Stimulated activated naive CD8-positive, alpha-beta T cell treated with anti-CD3 and anti-CD28 coated beads, Interleukin-15, amount 100 ng/mL, for 72 hours (primary cell): ENCODE results near the gene DPY19L3.
"Not testable (repeated sequence)": the region's sequence is repeated elsewhere in the genome, so short reads cannot be mapped to it uniquely, and the experiment has no call there.

Source experiments
- ATAC-seq: fragments of 150-1000 bp; cut with Tn5 transposase; 2 replicates; pipeline ENCODE4 v1.10.0; 2021; ENCODE audit warnings: mild to moderate bottlenecking, moderate library complexity
- DNase-seq, 2 donors: peaks; one replicate each; pipeline ENCODE4 v3.0.0; 2021 to 2022
- H3K27ac Mint-ChIP-seq, 2 donors: one replicate each; pipeline ENCODE4 v1.8.0; 2022; ENCODE audit warnings: mild to moderate bottlenecking in 2 of 2, mixed read lengths in 2 of 2, moderate library complexity in 2 of 2
- H3K27me3 Mint-ChIP-seq: one replicate; pipeline ENCODE4 v1.8.0; 2022; ENCODE audit warnings: mixed read lengths
- H3K4me1 Mint-ChIP-seq: one replicate; pipeline ENCODE4 v1.8.0; 2022; ENCODE audit warnings: mild to moderate bottlenecking, mixed read lengths
- H3K4me3 Mint-ChIP-seq, 2 donors: one replicate each; pipeline ENCODE4 v1.8.0; 2022; ENCODE audit warnings: mild to moderate bottlenecking in 2 of 2, mixed read lengths in 2 of 2, moderate library complexity in 1 of 2
- H3K9me3 Mint-ChIP-seq, 2 donors: one replicate each; pipeline ENCODE4 v1.8.0; 2022; ENCODE audit warnings: mixed read lengths in 2 of 2

The DPY19L3 gene

GRCh38 chr19:32497391-32497790 is 91.8 kb downstream of the DPY19L3 start:
- no peak for ATAC-seq
- no peak overlapping the region for H3K4me3 Mint-ChIP-seq
- H3K9me3 Mint-ChIP-seq: no peaks in the 10 kb centered on the region
- no peaks in the 10 kb centered on the region for H3K27me3 Mint-ChIP-seq
- no peak overlapping the region for H3K27ac Mint-ChIP-seq
- DNase-seq: no peak
- no peaks in the 10 kb centered on the region for H3K4me1 Mint-ChIP-seq

- ATAC-seq (no peak), DNase-seq (no peak)
- no peaks in the 10 kb centered on the region for H3K27me3 Mint-ChIP-seq
- no peak overlapping the region for H3K4me3 Mint-ChIP-seq
- H3K27ac Mint-ChIP-seq: no peak overlapping the region
- H3K4me1 Mint-ChIP-seq: no peaks in the 10 kb centered on the region
- no peaks in the 10 kb centered on the region for H3K9me3 Mint-ChIP-seq
Observed at GRCh38 chr19:32498648-32499200, 93.2 kb downstream of the DPY19L3 start.

- not testable (repeated sequence) for H3K4me3 Mint-ChIP-seq, DNase-seq, H3K27me3 Mint-ChIP-seq, H3K27ac Mint-ChIP-seq, ATAC-seq, H3K4me1 Mint-ChIP-seq, H3K9me3 Mint-ChIP-seq
Observed at GRCh38 chr19:32512498-32512897, 106.9 kb downstream of the DPY19L3 start.

- peaks cover 19% of the 10 kb centered on the region for H3K4me1 Mint-ChIP-seq
- peaks cover 0 to 14% of the 10 kb centered on the region in 2 donors for H3K9me3 Mint-ChIP-seq
- no peak for ATAC-seq
- H3K27me3 Mint-ChIP-seq: no peaks in the 10 kb centered on the region
- DNase-seq: no peak
- no peak overlapping the region for H3K27ac Mint-ChIP-seq
- no peak overlapping the region for H3K4me3 Mint-ChIP-seq
Observed at GRCh38 chr19:32519023-32519422, 113.5 kb downstream of the DPY19L3 start.

GRCh38 chr19:32522967-32523366 is 117.4 kb downstream of the DPY19L3 start:
- Mint-ChIP-seq H3K4me1 (peaks cover 17% of the 10 kb centered on the region), H3K27me3 (no peaks in the 10 kb centered on the region), H3K9me3 (peaks cover 0 to 8% of the 10 kb centered on the region in 2 donors), H3K27ac (no peak overlapping the region), H3K4me3 (no peak overlapping the region)
- DNase-seq (no peak), ATAC-seq (no peak)

- ATAC-seq: no peak
- no peak overlapping the region for H3K27ac Mint-ChIP-seq
- H3K4me3 Mint-ChIP-seq: no peak overlapping the region
- H3K9me3 Mint-ChIP-seq: peaks cover 0 to 8% of the 10 kb centered on the region in 2 donors
- H3K27me3 Mint-ChIP-seq: no peaks in the 10 kb centered on the region
- DNase-seq: no peak
- no peaks in the 10 kb centered on the region for H3K4me1 Mint-ChIP-seq
Observed at GRCh38 chr19:32526895-32527294, 121.3 kb downstream of the DPY19L3 start.

- Mint-ChIP-seq H3K9me3 (peaks cover 8 to 30% of the 10 kb centered on the region in 2 donors), H3K4me3 (no peak overlapping the region), H3K27me3 (no peaks in the 10 kb centered on the region), H3K4me1 (no peaks in the 10 kb centered on the region), H3K27ac (no peak overlapping the region)
- ATAC-seq: no peak
- no peak for DNase-seq
Observed at GRCh38 chr19:32530773-32531172, 125.2 kb downstream of the DPY19L3 start.

- no peaks in the 10 kb centered on the region for H3K4me1 Mint-ChIP-seq
- H3K4me3 Mint-ChIP-seq: no peak overlapping the region
- DNase-seq (no peak), ATAC-seq (no peak)
- H3K27me3 Mint-ChIP-seq: no peaks in the 10 kb centered on the region
- no peak overlapping the region for H3K27ac Mint-ChIP-seq
- peaks cover 8 to 30% of the 10 kb centered on the region in 2 donors for H3K9me3 Mint-ChIP-seq
Observed at GRCh38 chr19:32532233-32532632, 126.7 kb downstream of the DPY19L3 start.
